Endothelial cell of hepatic sinusoid (primary cell): ENCODE data around the gene RPS15.

Source experiments
- in situ Hi-C: cut with HindIII; loops from 2 replicates; pipeline ENCODE4 v1.10.0; 2017; ENCODE audit warnings: low sequenced_read_pairs

Gene RPS15

DNA sequence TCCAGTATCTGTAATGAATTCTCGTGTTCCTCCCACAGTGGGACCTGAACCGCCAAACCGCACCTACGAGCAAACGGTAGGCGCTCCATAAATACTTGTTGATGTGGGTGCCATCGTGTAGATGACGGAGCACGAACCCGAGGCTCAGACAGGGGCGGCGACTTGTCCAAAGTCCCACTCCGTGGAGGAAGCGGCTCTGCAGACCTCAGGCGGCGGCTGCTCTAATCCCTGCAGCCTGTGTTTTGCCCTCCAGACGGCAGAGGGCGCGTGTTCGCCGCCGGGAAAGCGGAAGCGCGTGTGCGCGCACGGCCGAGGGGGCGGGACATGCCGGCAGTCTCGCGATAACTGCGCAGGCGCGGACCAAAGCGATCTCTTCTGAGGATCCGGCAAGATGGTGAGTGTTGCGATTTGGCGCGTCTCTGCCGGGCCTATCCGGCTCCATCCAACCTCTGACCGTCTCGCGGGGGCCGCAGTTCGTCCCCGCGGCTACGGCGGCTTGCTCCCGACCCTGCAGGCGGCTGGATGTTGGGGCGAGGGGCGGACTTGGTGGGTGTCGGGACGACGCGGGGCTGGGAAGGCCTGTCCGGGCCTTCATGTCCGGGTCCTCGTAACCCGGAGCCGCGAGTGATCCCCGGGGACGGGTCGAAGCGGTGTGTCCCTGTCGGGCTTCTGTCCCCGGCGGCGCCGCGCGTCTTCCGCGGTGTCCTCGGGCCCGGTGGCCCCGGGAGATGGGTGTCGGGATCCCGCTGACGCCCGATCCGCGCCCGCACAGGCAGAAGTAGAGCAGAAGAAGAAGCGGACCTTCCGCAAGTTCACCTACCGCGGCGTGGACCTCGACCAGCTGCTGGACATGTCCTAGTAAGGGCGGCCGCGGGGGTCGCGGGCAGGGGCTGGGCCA, at the start of gene RPS15:
Gene RPS15 (plus strand): TSS at position 362 of the 898 bp plus-strand sequence. CDS start 30 bp downstream, at position 392.
- in situ Hi-C loops, result no loop called here

DNA sequence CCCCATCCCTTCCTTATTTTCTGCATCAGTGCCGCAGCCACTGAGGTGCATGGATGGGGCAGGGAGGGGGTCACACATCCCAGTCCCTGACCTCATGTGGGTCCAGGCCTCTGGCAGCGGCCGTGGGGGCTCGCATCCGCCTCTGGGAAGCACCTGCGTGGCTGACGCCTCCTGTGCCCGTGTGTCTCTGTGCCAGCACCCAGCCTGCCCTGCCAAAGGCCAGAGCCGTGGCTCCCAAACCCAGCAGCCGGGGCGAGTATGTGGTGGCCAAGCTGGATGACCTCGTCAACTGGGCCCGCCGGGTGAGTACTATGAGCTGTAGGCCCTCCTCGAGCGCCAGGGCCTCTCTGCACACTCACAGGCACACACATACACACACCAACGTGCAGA, 49.6 kb upstream of the RPS15 start:
- in situ Hi-C loops, result no loop called here

DNA sequence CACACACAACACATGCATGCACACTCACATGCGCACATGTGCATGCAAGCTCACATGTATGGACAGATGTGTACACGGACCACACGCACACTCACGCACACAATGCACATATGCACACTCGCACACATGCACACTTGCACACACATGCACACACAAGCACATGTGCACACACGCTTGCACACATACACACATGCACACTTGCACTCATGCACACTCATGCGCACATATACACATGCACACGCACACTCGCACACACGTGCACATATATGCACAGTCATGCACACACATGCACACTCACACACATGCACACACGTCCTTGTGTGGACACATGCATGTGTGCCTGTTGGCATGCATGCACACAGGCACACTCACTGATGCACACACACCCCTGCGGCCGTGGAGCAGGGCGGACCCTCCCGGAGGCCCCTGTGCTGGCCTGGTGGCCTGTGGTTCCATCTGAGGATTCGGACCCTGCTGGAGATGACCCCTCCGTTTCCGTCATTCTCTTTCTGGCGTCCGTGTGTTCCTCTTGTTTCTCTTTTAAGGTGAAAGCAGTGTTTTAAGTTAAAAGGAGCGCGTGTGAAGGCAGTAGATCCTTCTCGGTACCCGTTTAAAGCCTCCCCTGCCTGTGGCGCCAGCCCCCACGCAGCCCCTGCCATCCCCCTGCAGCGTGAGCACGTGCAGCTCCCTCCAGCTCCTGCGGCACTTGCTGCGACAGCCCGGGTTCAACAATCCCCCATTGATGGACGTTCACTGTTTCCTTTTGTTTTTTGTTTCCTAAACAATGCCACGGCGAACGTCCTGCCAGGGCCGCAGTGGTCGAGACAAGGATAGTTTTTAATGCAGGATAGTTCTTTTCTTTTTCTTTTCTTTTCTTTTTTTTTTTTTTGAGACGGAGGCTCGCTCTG, 48.9 kb upstream of the RPS15 start:
- in situ Hi-C loops, result no loop called here

DNA sequence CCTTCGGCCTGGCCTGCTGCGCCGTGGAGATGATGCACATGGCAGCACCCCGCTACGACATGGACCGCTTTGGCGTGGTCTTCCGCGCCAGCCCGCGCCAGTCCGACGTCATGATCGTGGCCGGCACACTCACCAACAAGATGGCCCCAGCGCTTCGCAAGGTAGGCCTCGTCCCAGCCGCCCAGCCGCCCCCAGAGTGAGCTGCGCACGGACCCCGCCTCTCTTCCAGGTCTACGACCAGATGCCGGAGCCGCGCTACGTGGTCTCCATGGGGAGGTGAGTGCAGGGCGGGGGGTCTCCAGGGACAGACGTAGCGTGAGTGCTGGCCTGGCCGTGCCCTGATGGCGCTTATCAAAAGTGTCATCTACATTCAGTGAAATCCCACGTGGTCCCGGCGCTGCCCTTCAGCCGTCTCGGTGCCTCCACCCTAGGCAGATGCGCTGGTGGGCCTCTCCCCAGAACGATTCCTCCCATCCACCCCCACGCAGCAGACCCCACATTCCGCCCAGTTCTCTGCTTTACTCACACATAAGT, 47.2 kb upstream of the RPS15 start:
- in situ Hi-C loops, result no loop called here

DNA sequence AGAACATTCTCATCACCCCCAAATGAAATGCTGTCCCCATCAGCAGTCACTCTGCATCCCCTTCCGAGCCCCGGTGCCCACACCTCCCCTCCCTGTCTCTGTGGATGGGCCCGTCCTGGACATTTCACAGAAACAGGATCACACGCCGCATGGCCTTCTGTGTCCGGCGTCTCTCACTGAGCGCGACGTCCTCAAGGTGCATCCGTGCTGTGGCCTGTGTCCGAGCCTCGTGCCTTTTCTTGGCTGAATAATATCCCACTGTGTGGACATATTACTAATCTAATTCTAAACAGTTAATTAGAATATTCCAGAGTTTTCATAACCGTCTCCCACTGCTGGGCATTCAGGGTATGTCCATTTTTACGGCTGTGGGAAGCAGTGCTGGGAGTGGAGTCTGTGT, 45.8 kb upstream of the RPS15 start:
- in situ Hi-C loops, result no loop called here

DNA sequence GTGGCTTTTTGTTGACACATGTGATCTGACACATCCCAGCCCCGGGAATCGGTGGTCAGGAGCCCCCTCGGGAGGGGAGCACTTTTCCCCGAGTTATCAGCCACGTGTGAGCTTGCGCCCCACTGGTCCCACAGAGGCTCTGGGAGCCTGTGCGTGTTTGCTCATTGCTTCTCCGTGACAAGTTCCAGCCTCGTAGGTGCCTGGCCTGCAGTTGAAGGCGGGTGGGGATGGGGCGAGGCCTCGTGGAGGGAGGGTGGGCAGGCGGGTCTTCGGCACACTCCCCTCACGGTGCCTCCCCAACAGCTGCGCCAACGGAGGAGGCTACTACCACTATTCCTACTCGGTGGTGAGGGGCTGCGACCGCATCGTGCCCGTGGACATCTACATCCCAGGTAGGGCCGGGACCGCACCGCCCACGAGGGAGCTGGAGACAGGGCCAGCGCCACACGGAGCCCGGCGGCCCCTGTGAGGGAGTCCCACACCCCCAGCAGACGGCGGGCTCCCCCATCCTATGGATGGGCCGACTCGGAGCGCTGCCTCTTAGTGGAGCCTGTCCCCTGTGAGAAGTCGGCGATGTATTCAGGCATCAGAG, 45.2 kb upstream of the RPS15 start:
- in situ Hi-C loops, result no loop called here

DNA sequence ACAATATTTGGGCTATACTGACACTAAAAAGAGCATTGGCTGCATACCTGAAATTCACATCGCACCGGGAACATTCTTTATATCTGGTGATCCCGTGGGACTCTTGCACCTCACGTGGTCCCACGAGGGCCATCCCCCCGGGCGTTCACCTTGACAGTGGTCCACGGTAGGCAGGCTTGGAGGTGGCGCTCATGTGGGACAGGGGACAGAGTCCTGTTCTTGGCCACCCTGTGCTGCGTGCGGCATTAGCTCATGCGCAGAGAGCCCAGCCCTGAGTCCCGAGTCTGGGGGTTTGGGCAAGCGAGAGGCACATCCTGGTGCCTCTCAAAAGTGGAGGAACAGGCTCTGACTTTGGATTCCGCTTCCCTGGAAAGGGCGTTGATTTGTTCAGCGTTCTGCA, 44.4 kb upstream of the RPS15 start:
- in situ Hi-C loops, result no loop called here

DNA sequence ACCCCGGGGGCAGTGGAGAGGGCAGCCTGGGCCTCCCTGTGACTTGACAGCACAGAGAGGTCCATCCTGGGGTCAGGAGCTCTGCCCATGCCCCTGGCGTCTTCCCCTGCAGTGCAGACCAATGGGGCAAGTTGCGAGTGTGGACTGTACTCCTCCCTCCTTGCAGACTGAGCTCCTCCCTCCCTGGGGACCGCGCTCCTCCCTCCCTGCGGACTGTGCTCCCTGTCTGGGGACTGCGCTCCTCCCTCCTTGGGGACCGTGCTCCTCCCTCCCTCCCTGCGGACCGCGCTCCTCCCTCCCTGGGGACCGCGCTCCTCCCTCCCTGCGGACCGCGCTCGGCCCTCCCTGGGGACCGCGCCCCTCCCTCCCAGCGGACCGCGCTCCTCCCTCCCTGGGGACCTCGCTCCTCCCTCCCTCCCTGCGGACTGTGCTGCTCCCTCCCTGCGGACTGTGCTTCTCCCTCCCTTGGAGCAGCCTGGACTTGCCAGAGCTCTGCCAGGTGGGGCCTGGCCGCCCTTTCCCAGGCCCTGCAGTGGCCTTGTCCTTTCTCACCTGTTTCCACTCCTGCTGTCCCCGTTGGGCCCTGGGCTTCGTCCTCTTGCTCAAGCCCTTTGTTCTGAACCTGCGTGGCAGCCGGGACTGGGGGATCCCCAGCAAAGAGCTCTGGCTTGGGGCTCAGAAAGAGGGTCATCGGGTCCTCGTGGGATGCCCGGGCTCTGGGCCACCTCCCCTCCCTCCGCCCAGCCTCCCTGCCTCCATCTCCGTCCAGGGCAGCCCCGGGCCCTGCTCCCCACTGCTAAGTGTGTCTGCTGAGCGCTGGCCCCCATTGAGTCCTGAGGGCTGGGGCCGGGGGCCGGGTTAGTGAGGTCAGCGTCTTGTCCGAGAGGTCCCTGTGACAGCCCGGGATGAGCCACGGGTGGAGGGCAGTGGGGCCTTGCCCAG, 43.7 kb upstream of the RPS15 start:
- in situ Hi-C loops, result loop anchor here (5.0 kb wide), 1 partner anchor 72 kb away; no protein-coding TSS in a partner anchor

DNA sequence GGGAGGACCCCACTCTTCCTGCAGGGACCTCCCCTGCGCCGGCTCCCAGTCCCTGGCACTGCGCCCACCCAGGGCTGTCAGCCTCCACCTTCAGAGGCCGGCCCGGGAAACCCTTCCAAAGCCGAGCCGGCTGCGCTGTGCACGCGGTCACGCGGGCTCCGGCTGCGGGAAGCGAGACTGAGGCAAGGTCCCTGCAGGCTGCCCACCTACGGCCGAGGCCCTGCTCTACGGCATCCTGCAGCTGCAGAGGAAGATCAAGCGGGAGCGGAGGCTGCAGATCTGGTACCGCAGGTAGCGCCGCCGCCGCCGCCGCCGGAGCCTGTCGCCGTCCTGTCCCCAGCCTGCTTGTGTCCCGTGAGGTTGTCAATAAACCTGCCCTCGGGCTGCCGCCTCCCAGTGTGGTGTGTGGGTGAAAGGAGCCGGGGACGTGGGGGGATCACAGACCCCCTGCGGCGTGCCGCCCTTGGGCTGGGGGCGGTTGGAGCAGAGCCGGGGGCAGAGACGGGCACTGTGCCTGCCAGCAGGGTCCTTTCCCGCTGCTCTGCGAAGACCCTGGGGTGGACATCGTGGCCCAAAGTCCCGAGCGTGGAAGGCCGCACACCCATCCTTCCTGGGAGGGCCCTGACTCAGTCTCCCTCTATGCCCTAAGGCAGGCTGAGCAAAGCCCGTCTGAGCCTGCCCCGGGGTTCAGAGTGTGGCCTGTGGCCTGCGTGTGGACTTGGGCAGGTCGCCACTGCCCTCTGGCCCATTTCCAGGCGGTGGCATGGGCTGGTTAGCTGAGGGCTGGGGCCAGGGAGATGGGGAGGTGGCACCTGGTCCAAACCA, 42.8 kb upstream of the RPS15 start:
- in situ Hi-C loops, result loop anchor here (5.0 kb wide), 1 partner anchor 73 kb away; no protein-coding TSS in a partner anchor

DNA sequence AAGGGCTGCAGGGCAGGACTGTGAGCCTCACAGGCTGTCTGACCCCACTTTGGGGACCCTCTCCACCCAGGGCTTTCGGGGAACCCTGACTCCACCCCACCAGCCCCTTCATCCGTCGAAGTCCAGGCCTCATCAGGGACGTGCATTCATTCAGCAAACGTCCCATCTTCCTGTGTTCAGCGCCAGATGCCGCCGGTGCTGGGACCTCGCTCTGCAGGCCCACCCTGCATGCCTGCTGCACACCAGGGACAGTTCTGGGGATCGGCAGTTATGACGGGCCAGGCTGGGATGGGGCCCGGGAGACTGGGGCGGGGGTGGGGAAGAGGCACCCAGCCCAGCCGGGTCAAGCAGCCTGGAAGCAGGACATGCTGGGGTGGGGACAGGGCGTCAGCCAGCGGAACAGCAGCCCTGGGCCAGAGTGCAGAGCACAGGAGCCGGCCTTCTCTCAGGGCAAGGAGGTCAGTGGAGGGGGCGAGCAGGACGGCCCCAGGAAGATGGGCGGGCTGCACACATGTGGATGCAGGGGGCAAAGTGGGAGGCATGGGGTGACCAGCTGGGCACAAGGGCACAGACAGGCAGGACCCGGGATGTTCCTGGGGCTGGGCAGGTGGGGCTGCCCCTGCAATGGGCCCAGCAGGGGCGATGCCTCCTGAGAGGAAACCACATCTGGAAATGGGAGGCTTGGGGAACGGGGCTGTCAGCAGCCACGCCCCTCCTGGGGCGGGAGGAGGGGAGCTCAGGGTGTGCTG, 42.0 kb upstream of the RPS15 start:
- in situ Hi-C loops, result loop anchor here (5.0 kb wide), 1 partner anchor 74 kb away; no protein-coding TSS in a partner anchor

DNA sequence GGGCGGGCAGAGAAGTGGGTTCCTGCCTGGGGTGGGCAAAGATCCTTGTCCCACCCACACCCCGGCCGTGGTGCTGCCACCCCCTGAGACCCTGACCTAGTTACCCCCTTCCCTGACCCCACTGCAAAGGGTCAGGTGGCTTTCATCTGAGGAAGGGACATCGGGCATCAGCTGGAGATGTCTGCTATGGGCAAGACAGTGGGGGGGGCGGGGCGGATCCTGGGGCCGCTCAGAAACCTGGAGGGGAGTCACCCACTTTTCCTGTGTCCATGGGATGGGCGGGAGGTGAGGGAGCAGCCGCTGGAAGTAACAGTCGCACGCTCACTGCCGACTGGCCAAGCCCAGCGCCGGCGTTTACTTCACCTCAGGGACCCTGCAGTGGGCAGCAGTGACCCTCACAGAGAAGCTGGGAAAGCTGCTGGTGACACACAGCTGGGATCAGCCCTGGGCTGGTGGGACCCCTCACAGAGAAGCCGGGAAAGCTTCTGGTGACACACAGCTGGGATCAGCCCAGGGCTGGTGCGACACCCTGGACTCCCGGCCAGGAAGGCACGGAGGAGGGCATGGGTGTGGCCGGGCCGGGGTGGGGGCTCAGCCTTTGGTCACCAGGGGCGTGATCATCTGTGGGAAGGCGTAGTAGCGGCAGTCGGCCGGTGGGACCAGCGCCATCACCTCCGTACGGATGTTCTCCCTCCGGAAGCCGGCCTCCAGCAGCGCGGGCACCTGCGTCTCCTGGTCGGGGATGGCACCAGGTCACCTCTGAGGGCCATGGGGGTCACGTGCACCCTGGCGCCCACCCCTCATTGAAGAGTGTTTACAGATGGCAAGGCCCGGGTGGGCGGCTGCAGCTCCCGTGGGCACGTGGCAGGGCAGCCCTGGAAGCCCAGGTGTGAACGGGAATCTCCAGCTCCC, 41.2 kb upstream of the RPS15 start:
- in situ Hi-C loops, result loop anchor here (5.0 kb wide), 1 partner anchor 75 kb away; no protein-coding TSS in a partner anchor

DNA sequence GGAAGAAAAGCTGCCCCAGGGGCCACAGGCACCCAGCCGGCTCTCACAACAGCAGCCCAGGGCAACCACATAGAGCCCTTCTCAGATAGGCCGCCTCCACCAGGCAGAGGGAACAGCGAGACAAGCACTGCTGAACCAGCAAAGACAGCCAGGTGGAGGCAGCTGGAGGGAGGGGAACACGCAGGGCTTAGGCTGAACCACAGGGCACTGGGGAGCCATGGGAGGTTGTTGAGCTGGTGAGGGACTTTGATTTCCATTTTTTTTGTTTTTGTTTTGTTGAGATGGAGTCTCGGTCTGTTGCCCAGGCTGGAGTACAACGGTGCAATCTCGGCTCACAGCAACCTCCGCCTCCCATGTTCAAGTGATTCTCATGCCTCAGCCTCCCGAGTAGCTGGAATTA, 40.4 kb upstream of the RPS15 start:
- in situ Hi-C loops, result loop anchor here (5.0 kb wide), 1 partner anchor 76 kb away; no protein-coding TSS in a partner anchor

DNA sequence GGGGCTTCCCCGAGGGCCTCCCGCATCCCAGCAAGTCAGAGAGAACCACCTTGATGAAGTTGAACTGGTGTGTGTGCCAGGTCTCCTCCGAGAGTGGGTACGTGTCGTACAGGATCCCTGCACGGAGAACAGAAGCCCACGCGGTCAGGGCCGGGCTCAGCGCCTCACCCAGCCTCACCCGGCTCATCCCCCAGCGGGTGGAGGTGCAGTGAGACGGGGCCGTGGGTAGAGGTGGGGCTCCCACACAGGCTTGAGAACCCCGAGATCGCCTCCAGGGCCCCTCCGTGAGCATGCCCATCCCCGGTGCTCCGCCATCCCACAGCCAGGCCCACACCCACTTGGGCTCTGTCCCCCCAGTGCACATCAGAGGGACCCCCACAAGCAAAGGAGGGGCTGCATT, 39.1 kb upstream of the RPS15 start:
- in situ Hi-C loops, result loop anchor here (5.0 kb wide), 1 partner anchor 77 kb away; no protein-coding TSS in a partner anchor

DNA sequence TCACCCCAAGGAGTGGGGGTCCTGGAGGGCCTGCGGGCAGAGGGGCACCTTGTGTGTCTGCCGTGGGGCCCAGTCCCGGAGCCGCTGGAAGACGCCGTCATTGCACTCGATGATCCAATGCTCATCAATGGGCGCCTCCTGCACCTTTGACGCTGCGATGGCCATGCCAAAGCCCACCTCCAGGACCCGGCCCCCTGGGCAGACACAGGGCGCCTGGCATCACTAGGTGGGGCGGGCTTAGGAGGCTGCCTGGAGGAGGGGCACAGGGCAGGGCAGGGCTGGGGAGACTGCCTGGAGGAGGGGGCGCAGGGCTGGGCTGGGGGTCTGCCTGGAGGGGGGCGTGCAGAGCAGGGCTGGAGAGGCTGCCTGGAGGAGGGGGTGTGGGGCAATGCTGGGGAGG, 38.5 kb upstream of the RPS15 start:
- in situ Hi-C loops, result loop anchor here (5.0 kb wide), 1 partner anchor 77 kb away; no protein-coding TSS in a partner anchor

DNA sequence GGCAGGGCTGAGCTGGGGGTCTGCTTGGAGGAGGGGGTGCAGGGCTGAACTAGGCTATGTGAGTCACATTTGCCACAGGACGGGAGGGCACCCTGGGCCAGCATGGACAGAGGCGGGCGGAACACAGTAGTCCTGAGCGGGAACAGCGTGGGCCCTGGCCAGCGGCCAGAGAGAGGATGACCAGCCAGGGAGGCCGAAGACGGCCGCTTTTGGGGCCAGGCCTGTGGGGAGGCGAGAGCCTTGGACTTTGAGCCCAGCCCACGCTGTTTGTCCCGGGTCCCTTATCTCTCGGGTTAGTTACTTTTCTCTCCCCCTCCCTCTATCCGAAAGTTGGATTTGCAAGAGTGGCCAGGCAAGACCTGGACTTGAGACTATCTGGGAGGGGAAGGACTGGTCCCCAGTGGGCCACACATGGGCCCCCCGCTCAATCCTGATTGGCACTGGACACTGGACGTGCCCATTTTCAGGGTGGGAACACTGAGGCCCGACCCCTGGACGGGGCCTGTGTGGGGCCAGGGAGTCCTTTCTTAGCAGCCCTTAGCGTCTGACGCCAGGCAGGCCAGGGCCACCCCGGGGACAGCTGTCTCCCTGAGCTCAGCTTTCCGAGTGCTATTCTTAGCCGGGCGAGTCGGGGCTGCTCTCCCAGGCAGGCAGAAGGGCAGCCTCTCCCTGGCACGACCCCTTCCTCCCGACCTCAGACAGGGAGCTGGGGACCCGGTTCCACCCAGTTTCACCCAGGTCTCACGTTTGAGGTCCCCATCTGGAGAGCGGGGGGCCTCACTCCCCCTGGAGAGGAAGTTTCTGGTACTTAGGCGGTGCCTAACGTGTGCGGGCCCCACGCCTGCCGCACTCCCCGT, 37.7 kb upstream of the RPS15 start:
- in situ Hi-C loops, result no loop called here
